ENCODE data around the gene NKD1.
"Not testable (repeated sequence)": the region's sequence is repeated elsewhere in the genome, so short reads cannot be mapped to it uniquely, and the experiment has no call there.

NKD1 gene

DNA sequence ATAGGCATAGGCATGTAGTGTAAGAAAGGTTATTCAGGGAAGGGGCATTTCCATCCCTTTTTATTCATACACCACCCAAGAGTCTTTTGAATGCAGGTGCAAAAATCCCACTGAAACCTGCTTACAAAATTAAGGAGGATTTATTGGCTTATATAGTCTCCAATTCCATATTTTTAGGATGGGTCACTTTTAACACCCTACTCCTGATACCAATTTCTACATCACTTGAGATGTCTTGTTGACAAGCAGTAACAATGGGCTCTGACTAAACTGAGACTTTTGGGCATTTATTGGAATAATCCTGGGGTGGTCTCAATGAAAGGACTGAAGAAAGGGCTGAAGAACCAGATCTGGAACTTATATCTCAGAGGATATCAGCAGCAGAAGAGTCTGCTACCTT lies 18.9 kb upstream of the NKD1 start:
- Mint-ChIP-seq H3K4me1 (ENCODE audit: low read depth) (no peaks in the 10 kb centered on the region), H3K9me3 (ENCODE audit: low read depth) (peaks cover 6% of the 10 kb centered on the region), H3K36me3 (peaks cover 2% of the 10 kb centered on the region), H3K27me3 (no peaks in the 10 kb centered on the region), H3K4me3 (no peak overlapping the region), H3K27ac (no peak overlapping the region)

DNA sequence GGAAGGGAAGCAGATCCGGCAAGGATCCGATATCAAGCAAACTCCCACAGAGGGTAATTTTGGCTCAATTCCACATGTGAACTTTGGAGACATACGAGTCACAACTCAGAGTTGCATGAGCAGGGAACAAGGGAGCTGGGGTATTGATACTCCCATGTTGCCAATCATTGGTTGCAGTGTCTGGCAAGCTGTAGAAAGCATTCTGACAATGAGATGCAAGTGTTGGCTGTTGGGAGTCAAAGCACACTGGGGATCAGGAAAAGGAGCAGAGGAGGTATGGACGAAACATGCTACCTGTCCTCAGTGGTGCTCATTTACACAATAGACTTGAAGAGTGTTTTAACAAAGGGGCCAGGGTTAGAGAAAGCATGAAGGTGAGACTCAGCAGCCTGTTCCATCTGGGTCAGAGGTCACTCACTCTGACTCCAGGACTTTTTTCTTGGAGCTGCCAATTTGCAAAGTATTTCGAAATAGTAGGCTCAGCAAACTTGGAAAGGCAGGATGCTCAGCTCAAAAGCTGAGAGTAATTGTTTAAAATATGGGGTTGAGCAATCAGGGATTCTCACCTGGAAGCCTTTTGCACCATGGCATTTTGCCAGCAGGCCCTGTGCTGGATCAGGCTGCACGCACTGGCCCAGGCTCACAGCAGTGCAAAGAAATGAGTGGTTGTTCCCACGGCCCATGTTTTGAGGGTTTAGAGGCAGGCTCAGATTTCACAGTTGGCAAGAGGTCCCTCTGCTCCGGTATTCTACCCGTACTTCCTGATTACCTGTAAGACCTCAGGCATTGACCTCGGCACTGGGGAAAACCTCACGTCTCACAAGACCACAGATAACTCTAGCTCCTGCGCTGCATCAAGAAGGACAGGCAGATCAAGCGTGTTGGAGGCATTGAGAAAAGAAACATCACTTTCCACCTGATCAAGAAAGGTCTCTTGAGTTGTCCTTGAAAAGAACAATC lies 17.6 kb upstream of the NKD1 start:
- Mint-ChIP-seq H3K27ac (no peak overlapping the region), H3K4me1 (ENCODE audit: low read depth) (no peaks in the 10 kb centered on the region), H3K4me3 (no peak overlapping the region), H3K36me3 (peaks cover 2% of the 10 kb centered on the region), H3K27me3 (no peaks in the 10 kb centered on the region), H3K9me3 (ENCODE audit: low read depth) (peaks cover 6% of the 10 kb centered on the region)

DNA sequence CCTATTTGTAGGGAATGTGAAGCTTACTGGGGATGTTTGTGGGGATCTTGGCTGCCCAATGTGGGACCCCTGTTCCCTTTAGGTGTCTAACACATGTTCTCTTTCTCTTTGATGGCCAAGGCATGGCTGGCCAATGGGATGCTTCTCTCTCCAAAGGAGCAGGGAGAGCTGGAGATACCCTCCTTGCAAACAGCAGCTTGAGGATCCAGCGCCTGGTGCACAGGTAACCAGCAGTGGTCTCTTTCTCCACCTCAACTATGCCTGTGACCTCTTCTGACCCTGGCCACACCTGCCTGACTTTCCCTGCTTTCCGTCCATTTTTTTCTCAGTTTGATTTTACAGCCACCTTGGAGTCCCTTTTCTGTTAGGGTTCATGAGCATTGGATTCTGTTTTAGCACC lies 16.8 kb upstream of the NKD1 start:
- Mint-ChIP-seq H3K4me3 (no peak overlapping the region), H3K4me1 (ENCODE audit: low read depth) (no peaks in the 10 kb centered on the region), H3K9me3 (ENCODE audit: low read depth) (peaks cover 6% of the 10 kb centered on the region), H3K27ac (no peak overlapping the region), H3K27me3 (no peaks in the 10 kb centered on the region), H3K36me3 (peaks cover 2% of the 10 kb centered on the region)

DNA sequence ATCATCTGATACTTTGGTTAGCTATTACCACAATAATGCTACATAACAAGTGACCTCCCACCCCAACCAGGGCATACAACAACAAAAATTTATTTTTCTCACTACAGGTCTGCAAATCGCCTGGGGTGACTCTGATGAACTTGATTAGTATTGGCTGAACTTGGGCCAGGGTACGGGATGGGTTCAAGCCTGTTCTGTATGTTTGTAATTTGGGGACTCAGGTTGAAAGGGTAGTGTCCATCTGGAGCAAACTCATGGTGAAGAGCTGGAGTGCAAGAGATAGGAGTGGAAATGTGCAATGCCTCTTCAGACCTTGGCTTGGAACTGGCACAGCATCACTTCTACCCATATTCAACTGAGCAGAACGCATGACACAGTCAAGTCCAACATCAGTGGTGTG lies 16.3 kb upstream of the NKD1 start:
- Mint-ChIP-seq H3K9me3 (ENCODE audit: low read depth) (peaks cover 6% of the 10 kb centered on the region), H3K4me3 (no peak overlapping the region), H3K27ac (no peak overlapping the region), H3K36me3 (peaks cover 2% of the 10 kb centered on the region), H3K4me1 (ENCODE audit: low read depth) (no peaks in the 10 kb centered on the region), H3K27me3 (no peaks in the 10 kb centered on the region)

DNA sequence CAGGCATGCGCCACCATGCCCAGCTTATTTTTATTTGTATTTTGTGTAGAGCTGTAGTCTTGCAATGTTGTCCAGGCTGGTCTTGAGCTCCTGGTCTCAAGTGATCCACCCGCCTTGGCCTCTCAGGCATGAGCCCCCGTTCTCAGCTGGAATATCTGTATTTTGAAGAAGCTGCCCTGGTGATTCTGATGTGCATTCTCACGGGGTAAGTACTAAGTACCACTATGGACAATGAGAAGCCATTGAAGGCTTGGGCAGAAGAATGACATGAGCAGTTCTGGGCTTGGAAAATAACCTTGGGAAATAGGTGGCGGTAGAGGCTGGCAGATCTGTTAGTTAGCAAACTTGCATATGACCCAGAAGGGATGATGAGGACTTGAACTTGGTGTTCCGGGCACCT lies 15.6 kb upstream of the NKD1 start:
- H3K4me3 Mint-ChIP-seq: no peak overlapping the region
- H3K36me3 Mint-ChIP-seq: peaks cover 2% of the 10 kb centered on the region
- peaks cover 6% of the 10 kb centered on the region for H3K9me3 Mint-ChIP-seq (ENCODE audit: low read depth)
- no peaks in the 10 kb centered on the region for H3K4me1 Mint-ChIP-seq (ENCODE audit: low read depth)
- no peak overlapping the region for H3K27ac Mint-ChIP-seq
- no peaks in the 10 kb centered on the region for H3K27me3 Mint-ChIP-seq

DNA sequence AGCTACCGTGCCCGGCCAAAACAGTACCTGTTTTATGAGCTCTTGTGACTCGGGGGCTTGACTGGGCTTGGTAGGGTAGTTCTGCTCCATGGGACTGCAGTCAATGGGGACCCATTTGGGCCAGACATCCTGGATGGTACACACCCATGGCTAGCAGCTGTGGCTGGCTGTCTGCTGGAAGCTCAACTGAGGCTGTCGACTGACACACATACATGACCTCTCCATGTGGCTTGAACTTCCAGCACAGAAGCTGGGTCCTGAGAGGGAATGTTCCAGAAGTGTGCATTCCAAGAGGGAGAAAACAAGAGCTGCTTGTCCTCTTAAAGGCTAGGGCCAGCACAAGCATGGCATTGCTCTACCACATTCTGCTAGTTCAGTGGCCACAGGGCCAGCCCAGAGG lies 14.9 kb upstream of the NKD1 start:
- no peaks in the 10 kb centered on the region for H3K4me1 Mint-ChIP-seq (ENCODE audit: low read depth)
- no peak overlapping the region for H3K27ac Mint-ChIP-seq
- no peak overlapping the region for H3K4me3 Mint-ChIP-seq
- peaks cover 2% of the 10 kb centered on the region for H3K36me3 Mint-ChIP-seq
- H3K9me3 Mint-ChIP-seq (ENCODE audit: low read depth): peaks cover 6% of the 10 kb centered on the region
- no peaks in the 10 kb centered on the region for H3K27me3 Mint-ChIP-seq

DNA sequence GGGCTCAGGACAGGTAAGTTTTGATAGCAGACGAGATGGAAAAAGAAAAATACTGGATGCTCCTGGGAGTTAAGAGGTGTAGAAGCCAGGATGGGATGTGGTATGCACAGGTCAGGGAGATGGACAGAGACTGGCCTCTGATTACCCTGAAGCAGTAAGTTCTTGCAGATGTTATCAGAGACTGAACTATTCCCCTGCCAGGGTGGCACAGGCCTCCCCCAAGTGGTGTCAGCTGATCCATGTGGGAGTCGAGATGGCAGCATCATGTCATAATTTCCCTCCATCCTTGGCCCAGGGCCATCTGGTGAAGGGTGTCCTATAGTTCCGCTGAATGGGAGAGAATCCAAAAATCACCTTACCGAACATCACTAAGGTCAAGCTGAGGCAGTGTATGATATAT lies 14.1 kb upstream of the NKD1 start:
- H3K27ac Mint-ChIP-seq: no peak overlapping the region
- no peaks in the 10 kb centered on the region for H3K27me3 Mint-ChIP-seq
- H3K36me3 Mint-ChIP-seq: peaks cover 2% of the 10 kb centered on the region
- H3K9me3 Mint-ChIP-seq (ENCODE audit: low read depth): peaks cover 6% of the 10 kb centered on the region
- no peak overlapping the region for H3K4me3 Mint-ChIP-seq
- no peaks in the 10 kb centered on the region for H3K4me1 Mint-ChIP-seq (ENCODE audit: low read depth)

DNA sequence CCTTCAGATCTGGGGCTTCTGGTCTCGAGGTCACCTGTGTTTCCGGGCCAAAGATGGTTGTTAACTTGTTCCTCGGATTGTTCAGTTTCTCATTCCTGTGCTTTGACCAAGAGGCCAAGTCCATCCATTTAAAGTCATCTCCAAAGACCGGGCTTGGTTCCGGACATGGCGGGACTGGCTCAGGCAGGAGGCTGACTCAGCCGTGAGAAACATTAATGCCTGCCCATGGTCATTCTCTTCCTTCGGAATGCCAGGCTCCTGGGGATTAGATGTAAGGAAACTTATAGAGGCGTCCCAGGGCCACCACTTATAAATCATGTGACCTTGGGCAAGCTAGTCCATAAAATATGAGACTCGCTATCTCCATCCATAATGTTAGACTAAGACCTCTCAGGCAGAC lies 13.6 kb upstream of the NKD1 start:
- H3K27ac Mint-ChIP-seq: no peak overlapping the region
- H3K36me3 Mint-ChIP-seq: peaks cover 2% of the 10 kb centered on the region
- H3K4me1 Mint-ChIP-seq (ENCODE audit: low read depth): no peaks in the 10 kb centered on the region
- peaks cover 6% of the 10 kb centered on the region for H3K9me3 Mint-ChIP-seq (ENCODE audit: low read depth)
- no peak overlapping the region for H3K4me3 Mint-ChIP-seq
- H3K27me3 Mint-ChIP-seq: no peaks in the 10 kb centered on the region

DNA sequence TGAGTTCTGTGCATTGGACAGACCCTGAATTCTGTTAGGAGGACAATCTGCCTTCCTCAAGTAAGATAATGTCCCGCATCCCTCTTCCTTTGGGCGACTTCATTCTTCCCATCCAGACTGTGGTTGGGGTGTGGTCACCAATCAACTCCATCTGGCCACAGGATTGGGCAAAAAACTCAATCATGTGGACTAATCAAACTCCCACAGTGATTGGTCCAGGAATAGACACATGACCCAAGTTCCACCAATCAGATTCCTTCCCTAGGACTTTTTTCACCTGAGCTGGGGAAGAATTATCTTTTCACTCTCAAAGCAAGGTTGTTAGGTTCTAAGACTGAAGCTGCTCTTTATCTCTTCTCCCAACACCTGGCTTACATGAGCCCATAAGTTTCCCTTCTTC lies 13.2 kb upstream of the NKD1 start:
- H3K4me1 Mint-ChIP-seq (ENCODE audit: low read depth): no peaks in the 10 kb centered on the region
- no peak overlapping the region for H3K4me3 Mint-ChIP-seq
- H3K27ac Mint-ChIP-seq: no peak overlapping the region
- peaks cover 4% of the 10 kb centered on the region for H3K9me3 Mint-ChIP-seq (ENCODE audit: low read depth)
- peaks cover 2% of the 10 kb centered on the region for H3K36me3 Mint-ChIP-seq
- no peaks in the 10 kb centered on the region for H3K27me3 Mint-ChIP-seq

DNA sequence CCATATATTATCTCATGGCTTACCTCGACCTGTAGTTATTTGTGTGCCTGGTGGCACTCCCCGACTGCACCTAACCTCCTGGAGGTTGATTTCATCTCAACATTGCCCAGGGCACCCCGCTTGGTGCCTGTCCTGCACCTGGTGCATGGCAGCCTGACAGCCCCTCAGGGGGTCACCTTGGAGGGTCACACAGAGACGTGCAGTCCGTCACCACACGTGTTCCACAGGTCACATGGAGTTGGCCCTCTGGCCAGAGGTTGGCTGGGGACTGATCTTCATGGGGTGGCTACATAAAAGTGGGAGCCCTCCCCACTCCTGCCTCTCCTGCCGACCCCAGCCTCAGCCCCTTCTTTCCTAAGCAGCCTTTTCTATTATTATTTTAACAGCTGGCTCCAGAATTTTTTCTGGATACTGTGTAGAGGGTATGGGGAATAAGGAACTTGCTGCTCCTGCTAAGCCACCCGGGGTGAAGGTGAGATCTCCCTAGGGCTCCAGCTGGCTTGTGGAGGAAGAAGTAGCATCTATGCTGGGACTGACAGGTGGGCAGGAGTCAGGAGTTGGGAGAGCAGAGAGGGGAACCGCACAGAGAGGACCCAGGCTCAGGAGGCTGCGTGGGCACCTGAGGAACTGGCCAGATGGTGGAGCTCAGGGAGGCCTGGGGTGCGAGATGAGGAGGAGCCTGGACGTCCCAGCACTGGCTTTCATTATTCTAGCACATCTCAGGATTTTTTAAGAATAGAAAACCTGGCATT lies 12.5 kb upstream of the NKD1 start:
- Mint-ChIP-seq H3K4me3 (no peak overlapping the region), H3K27ac (no peak overlapping the region), H3K4me1 (ENCODE audit: low read depth) (no peaks in the 10 kb centered on the region), H3K27me3 (no peaks in the 10 kb centered on the region), H3K36me3 (no peaks in the 10 kb centered on the region), H3K9me3 (ENCODE audit: low read depth) (no peaks in the 10 kb centered on the region)

DNA sequence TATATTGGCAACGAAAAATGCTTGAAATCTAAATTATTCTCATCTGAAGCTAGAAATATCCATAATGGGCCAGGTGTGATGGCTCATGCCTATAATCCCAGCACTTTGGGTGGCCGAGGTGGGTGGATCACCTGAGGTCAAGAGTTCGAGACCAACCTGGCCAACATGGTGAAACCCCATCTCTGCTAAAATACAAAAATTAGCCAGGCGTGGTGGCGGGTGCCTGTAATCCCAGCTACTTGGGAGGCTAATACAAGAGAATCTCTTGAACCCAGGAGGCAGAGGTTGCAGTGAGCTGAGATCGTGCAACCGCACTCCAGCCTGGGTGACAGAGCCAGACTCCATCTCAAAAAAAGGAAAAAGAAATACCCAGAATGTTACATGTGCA lies 11.9 kb upstream of the NKD1 start:
- H3K4me1 Mint-ChIP-seq (ENCODE audit: low read depth); H3K27me3 Mint-ChIP-seq; H3K27ac Mint-ChIP-seq; H3K36me3 Mint-ChIP-seq; H3K4me3 Mint-ChIP-seq; H3K9me3 Mint-ChIP-seq (ENCODE audit: low read depth): not testable (repeated sequence)

DNA sequence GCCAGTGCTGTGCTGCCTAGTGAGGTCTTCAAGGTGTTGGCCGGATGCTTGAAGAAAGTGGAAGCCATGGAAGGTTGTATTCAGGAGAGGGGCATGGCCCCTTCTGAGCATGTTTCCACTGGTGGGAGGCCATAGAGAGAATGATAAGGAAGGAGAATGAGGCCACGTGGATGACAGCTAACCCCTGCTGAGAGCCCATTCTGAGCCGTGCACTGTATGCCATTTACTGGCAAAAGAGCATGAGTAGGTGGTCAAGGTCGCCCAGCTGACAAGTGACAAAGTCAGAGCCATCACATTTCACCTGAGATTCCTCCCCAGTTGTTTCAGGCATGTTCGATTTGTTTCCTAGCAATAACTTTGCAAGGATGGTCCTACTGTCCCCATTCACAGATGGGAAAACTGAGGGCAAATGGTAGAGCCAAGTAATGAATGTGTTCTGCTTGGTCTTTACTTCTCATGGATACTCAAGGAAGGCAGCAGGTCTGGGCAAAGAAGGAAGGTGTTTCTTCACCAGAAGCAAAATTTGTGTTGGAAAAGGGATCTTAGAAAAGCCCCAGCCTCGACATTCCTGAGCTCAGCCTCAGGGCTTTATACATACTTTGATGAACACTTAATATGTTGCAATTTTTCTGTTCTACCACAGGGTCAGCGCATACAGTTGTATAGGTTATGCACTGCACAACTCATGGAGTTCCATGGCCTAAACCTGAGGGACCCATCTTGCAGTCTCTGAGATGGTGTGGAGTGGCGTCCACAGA lies 10.5 kb upstream of the NKD1 start:
- Mint-ChIP-seq H3K9me3 (ENCODE audit: low read depth) (no peaks in the 10 kb centered on the region), H3K36me3 (no peaks in the 10 kb centered on the region), H3K4me3 (no peak overlapping the region), H3K4me1 (ENCODE audit: low read depth) (no peaks in the 10 kb centered on the region), H3K27ac (no peak overlapping the region), H3K27me3 (no peaks in the 10 kb centered on the region)

DNA sequence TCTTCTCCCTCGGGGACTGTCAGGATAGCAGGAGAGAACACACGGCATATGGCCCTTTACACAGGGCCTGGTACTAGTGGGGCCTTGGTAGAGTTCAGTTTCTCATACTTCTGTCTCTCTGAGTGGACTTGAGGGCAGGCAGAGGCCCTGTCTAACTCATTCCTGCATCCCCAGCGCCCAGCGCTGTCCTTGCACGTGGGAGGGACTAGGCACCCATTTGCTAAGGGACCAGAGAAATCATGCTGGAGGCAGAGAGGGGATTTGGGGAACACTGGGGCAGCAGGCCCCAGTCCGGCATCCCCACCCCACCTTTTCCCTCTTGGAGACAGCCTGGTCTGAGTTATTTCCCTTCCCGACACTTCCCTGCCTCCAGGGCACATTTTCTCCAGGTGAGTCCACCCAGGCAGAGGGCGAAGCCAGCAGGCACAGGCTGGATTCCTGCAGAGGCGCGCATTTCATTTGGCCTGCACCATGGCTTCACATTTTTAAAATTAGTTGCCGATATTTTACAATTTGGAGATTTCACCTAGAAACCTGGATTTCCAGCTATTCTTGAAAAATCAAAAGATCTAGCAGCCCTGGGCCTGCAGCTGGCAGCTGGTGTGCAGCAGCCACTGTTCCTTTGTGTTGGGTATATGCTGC lies 9.7 kb upstream of the NKD1 start:
- Mint-ChIP-seq H3K27me3 (no peaks in the 10 kb centered on the region), H3K4me1 (ENCODE audit: low read depth) (no peaks in the 10 kb centered on the region), H3K36me3 (no peaks in the 10 kb centered on the region), H3K9me3 (ENCODE audit: low read depth) (no peaks in the 10 kb centered on the region), H3K27ac (no peak overlapping the region), H3K4me3 (no peak overlapping the region)

DNA sequence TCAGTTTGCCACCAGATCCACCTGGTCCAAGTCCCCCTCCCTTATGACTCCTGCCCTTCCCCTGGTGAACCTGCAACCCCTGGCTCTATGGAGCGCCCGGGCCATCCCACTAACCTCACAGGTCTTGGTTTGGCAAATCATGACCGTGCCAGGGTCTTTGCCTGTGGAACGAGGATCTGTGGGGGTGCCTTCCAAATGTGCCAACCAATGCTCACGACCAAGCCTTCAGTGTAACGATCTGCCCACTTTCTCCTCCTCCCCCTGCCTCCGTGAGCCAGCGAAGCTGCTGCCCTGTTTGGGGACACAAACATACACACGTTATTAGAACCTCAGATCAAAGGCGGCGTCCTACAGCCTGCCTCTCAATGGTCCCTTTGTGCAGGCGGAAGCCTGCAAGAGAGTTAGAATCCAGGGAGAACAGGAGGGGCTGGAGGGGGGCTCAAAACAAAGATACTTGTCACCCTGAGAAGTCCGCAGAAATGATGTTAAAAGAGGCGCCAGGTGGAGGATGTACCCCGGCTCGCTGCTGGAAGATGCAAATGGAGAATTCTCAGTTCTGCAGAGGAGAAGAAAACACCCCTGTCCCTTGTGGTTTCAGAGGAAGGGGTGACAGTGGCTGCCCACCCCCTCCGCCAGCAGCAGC lies 9.0 kb upstream of the NKD1 start:
- H3K4me3 Mint-ChIP-seq: no peak overlapping the region
- H3K9me3 Mint-ChIP-seq (ENCODE audit: low read depth): no peaks in the 10 kb centered on the region
- no peaks in the 10 kb centered on the region for H3K4me1 Mint-ChIP-seq (ENCODE audit: low read depth)
- no peaks in the 10 kb centered on the region for H3K27me3 Mint-ChIP-seq
- no peak overlapping the region for H3K27ac Mint-ChIP-seq
- H3K36me3 Mint-ChIP-seq: no peaks in the 10 kb centered on the region
